ENCODE results near the gene NCBP2.

NCBP2 gene

DNA sequence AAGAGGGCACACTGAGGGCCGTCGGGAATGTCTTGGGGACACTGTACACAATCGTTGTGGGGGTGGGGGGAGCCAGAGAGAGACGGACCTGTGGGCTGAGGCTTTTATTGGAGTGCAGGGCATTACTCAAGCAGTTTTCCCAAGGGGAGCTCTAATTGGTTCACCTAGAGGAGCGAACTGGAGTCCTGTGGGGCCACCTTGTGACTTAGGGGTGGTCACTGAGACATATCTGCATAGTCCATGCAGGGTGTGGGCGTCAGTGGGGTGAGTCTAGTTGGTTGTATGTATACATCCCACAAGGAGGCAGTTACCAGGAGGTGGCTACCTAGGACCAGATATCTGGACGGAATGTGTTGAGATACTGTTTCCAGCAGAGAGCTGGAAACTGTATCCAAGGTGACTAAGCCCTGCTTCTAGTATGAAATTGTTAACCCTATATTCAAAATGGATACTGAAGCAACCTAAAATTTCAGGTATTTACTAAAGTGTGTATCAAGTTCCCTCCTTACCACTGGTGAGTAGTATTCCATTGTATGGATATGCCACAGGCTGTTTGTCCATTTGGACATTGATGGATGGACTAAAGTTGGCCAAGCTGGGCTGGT lies 28.9 kb upstream of the NCBP2 start:
- Mint-ChIP-seq H3K9me3 (peaks cover 1% of the 10 kb centered on the region), H3K27me3 (peaks cover 25% of the 10 kb centered on the region), H3K4me1 (peaks cover 24% of the 10 kb centered on the region), H3K27ac (peak overlapping the region; percentile 66), H3K36me3 (peaks cover 8% of the 10 kb centered on the region), H3K4me3 (peak overlapping the region; percentile 75)
- ATAC-seq = no peak

DNA sequence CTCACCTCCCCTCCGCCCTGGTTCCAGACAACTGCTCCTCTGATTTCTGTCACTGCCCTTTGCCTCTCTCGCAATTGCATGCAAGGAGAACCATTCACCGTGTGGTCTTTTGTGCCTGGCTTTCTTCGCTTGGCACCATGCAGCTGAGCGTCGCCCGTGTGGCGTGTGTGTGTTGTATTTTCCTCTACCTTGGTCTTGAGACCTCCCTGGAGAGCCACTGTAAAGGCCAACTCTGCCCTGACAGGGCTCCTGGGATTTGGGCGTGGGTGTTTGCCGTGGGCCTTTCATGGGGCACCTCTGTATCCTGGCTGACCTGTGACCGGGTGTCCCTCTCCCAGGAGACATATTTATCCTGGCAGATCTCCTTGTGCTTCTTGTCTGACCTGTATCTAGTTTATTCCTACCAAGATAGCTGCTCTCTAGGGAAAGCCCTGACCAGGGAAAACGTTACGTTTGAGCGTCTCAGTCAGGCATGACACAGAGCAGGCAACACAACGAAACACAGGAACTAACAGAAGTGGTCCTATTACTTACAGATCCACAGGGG lies 28.3 kb upstream of the NCBP2 start:
- Mint-ChIP-seq H3K27ac (peak overlapping the region; percentile 66), H3K27me3 (peaks cover 21% of the 10 kb centered on the region), H3K9me3 (peaks cover 6% of the 10 kb centered on the region), H3K4me1 (peaks cover 28% of the 10 kb centered on the region), H3K4me3 (peak overlapping the region; percentile 75), H3K36me3 (peaks cover 14% of the 10 kb centered on the region)
- peak; percentile 10 for ATAC-seq

DNA sequence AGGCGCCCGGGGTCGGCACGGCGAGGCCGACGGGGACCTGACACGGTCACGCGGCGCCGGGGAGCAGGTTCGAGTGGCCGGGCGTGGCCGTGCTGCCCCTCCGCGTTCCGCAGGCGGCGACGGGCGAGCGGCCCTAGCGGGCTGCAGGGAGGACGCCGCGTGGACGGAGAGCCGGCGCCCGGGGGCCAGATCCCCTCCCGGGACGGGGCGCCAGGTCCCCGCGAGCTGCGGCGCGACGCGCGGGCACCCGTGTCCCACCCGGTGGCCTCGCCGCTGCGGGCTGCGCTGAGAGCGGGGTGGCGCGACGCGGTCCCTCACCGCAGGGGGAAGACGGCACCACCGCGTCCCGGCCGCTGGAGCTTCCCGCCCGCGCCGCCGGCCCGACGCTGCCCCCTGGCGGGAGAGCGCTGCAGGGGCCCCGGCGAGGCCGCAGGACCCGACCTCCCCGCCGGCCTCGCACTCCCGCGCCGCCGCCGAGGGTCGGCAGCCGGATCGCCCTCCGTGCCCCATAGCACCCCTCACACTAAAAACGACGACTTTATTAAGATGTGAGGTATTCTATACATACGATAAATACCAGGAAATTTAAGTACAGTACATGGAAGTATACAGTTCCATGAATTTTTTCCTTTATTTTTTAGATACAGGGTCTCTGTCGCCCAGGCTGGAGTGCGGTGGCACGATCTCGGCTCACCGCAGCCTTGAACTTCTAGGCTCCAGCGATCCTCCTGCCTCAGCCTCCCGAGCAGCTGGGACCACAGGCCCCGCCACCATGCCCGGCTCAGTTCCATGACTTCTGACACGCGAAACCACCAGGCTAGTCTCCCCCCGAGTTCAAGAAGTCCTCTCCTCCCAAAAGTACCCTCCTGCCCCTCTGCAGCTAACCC lies 27.6 kb upstream of the NCBP2 start:
- Mint-ChIP-seq H3K4me3 (peak overlapping the region; percentile 75), H3K27me3 (peaks cover 13% of the 10 kb centered on the region), H3K4me1 (peaks cover 36% of the 10 kb centered on the region), H3K27ac (peak overlapping the region; percentile 66), H3K9me3 (peaks cover 10% of the 10 kb centered on the region), H3K36me3 (peaks cover 21% of the 10 kb centered on the region)
- ATAC-seq = peak; percentile 81

DNA sequence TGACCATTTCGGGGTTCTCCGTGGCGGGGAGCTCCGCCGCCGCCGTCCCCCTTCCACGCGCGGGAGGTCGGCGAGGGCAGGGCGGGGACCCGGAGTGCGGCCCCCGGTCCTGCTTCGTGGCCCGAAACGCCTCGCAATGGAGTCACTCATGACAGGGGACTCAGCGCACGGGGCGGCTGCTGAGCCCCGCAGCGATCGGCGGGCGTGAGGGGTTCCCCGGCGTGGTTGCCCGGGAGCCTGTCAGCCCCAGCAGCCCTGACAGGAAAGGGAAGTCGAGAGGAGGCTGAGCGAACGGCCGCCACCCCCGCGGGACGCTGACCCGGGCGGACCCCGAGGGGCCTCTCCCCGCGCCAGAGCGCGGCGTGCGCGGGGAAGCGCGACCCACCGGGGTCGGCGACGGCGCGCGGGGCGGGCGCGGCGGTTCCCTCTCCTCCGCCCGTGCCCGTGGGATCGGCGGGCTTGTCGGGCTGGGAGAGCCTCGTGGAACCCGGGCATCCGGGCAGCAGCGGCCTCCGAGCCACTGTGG lies 26.9 kb upstream of the NCBP2 start:
- peaks cover 41% of the 10 kb centered on the region for H3K4me1 Mint-ChIP-seq
- peak overlapping the region; percentile 82 for H3K4me3 Mint-ChIP-seq
- peak; percentile 68 for ATAC-seq
- peaks cover 23% of the 10 kb centered on the region for H3K36me3 Mint-ChIP-seq
- peak overlapping the region; percentile 46 for H3K27ac Mint-ChIP-seq
- peaks cover 10% of the 10 kb centered on the region for H3K9me3 Mint-ChIP-seq
- peaks cover 7% of the 10 kb centered on the region for H3K27me3 Mint-ChIP-seq

DNA sequence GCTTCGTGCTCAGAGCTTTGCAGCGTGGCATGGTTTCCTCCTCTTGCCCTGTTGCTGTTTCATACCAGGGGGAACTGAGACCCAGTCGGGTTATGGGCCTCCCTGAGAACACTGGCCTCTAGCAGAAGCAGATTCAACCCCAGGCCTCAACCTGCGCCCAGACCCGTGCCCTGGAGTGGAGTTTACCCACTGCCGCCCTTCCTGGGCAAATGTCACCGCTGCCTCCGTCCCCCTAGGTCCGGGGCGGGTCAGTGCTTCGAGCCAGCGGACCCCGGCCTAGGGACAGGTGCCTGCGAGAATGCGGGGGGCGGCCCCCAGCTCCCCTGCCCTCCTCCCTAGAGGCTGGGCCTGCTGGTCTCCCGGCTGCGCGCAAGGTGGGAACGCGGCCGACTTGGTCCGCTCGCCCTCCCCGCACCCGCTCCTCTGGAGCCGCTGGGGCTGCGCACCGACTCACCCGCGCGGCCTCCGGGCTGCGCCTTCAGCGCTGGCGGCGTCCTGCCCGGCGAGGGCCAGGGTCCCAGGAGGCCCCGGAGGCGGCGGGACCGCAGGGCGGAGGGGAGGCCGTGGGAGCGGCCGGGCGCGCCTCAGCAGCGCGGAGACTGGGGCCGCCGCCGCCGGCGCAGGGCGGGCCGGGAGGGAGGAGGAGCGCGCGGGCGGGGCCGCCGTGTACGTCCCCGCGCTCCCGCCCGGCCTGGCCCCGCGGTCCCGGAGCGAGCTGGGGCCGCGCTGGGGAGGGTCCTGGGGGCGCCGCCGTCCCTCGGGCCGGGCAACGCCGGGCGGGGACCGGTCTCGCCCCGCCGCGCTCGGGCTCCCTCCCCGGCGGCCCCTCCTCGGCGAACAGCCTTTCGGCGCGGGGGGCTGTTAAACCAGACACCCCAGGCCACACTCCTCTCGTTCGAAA lies 26.2 kb upstream of the NCBP2 start, which contains the start of gene PIGZ:
Gene PIGZ (minus strand): TSS at position 601 of the 901 bp plus-strand sequence. CDS start 16,802 bp downstream, outside the sequence.
- peaks cover 7% of the 10 kb centered on the region for H3K27me3 Mint-ChIP-seq
- peak within 1 kb of the TSS; percentile 46 for H3K27ac Mint-ChIP-seq
- peaks cover 10% of the 10 kb centered on the region for H3K9me3 Mint-ChIP-seq

DNA sequence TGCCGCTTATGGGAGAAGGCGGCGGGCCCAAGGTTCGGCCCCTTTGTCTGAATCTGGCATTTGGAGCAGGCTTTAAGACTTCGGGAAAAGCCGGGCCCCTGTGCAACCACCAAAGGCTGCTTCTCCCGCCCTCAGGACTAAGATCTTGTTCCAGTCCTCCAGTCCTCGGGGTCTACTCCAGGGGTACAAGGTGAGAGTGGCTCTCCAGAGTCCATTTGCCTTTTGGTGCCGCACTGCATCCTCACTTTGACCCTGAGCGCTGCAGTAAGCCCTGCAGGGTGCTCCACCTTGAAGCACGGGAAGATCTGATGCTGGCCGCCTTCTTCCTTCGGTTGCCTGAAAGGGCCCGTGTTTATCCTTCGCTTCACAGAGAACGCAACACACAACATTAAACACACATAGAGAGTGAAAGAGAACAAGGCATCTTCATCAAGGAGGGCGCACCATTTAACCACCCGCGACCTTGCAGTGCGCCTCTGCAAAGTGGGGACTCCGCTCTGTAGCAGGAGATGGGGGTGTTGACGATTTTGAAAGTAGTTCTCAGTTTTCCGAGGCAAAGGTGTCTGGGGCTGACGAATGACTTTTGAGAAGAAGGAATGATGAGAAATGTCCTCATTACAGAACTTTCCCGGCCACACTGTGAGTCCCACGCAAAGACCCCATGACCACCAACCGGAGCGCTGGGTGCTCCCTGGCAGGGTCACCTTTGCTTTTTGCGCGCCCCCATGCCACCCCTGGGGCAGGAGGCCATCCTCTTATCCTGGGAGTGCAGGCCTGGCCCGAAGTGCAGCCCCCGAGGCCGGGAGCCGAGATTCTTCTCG lies 25.3 kb upstream of the NCBP2 start:
- no peak for ATAC-seq
- Mint-ChIP-seq H3K27ac (no peak overlapping the region), H3K36me3 (peaks cover 23% of the 10 kb centered on the region), H3K4me3 (peak overlapping the region; percentile 63), H3K4me1 (peaks cover 51% of the 10 kb centered on the region), H3K9me3 (peaks cover 10% of the 10 kb centered on the region), H3K27me3 (peaks cover 7% of the 10 kb centered on the region)

More for the DNA sequence above, 26.2 kb upstream of the NCBP2 start, which contains the start of gene PIGZ:
- Mint-ChIP-seq H3K4me1 (peaks cover 43% of the 10 kb centered on the region), H3K4me3 (peak within 1 kb of the TSS; percentile 82), H3K36me3 (peaks cover 23% of the 10 kb centered on the region)
- ATAC-seq = peak; percentile 81

DNA sequence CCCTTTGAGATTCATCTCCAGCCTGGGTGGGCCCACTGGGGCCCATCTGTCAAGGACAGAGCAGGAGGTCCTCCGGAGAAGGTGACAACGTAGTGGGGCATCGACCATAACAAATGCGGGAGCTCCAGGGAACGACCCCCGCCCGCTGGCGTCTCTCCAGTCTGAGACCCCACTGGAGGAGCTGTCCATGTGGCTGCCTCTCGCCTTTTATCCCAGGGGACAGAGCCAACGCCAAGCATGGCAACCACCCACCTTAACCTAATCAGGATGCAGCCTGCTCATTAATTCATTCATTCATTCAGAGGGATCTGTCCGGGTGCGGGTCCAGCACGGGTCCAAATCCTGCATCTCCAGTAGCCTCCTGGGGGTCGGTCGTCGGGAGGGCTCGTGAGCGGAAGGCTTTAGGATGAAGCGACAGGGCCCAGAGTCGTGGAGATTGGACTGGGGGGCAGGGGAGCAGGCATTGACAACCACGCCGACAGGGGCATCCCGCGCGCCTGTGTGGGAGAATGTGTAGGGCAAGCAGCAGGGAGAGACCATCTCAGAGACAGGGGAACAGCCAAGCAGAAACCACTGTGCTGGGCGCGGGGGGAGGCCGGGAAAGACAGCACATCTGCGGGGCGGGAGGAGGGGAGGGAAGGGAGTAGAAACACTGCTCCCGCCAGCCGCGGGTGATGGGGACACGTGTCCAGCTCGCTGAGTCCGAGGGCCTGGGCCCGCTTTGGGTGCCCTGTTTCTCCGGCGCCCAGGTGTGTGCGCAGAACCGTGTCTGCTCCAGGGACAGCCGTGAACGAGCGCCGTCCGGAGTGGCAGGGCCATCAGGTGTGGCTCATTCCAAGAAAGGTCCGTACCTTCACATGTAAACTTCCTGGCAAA lies 24.4 kb upstream of the NCBP2 start:
- Mint-ChIP-seq H3K9me3 (peaks cover 10% of the 10 kb centered on the region), H3K36me3 (peaks cover 23% of the 10 kb centered on the region), H3K4me1 (peaks cover 60% of the 10 kb centered on the region), H3K27ac (no peak overlapping the region), H3K4me3 (peak overlapping the region; percentile 16), H3K27me3 (peaks cover 7% of the 10 kb centered on the region)
- no peak for ATAC-seq

DNA sequence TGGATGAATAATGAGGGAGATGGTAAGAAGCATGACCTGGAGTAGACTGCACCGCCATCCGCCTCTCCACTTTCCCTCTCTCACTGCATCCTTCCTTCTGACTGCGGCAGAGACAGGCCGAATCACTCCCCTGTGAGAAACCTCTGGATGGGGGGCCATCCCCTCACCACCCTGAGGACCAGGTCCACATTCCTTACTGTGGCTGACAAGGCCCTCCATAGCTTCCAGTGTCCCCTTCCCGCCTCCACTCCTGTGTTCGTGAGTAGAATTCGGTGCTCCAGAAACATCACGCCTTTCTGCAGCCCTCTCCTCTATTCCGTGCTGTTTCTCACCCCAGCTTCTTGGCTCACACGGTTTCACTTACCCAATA lies 23.5 kb upstream of the NCBP2 start:
- Mint-ChIP-seq H3K36me3 (peaks cover 23% of the 10 kb centered on the region), H3K27ac (no peak overlapping the region), H3K4me1 (peaks cover 59% of the 10 kb centered on the region), H3K27me3 (peaks cover 1% of the 10 kb centered on the region), H3K4me3 (no peak overlapping the region), H3K9me3 (peaks cover 10% of the 10 kb centered on the region)
- no peak for ATAC-seq

DNA sequence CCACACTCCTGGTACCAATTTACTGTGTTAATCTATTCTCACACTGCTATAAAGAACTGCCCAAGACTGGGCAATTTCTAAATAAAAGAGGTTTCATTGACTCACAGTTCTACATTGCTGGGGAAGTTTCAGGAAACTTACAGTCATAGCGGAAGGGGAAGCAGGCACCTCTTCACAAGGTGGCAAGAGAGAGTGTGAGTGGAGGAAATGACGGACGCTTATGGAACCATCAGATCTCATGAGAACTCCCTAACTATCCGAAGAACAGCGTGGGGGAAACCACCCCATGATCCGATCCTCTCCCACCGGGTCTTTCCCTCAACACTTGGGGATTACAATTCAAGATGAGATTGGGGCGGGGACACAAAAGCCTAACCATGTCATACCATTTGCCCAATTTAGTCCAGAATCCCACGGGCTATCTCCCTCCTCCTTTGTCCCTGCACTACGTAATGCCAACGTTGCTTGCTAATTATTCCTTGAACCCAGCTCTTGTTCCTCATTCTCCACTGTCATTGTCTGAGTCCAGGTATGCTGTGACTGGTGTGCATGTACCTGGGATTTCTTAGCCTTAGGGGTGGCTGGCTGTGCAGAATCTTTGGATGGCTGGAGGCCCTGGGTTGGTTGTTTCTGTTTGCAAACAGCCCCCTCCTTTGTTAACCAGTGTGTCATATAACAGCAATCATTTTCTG lies 22.9 kb upstream of the NCBP2 start:
- no peaks in the 10 kb centered on the region for H3K27me3 Mint-ChIP-seq
- H3K36me3 Mint-ChIP-seq = peaks cover 23% of the 10 kb centered on the region
- H3K4me3 Mint-ChIP-seq = no peak overlapping the region
- no peak for ATAC-seq
- no peak overlapping the region for H3K27ac Mint-ChIP-seq
- H3K9me3 Mint-ChIP-seq = peaks cover 10% of the 10 kb centered on the region
- peaks cover 53% of the 10 kb centered on the region for H3K4me1 Mint-ChIP-seq

DNA sequence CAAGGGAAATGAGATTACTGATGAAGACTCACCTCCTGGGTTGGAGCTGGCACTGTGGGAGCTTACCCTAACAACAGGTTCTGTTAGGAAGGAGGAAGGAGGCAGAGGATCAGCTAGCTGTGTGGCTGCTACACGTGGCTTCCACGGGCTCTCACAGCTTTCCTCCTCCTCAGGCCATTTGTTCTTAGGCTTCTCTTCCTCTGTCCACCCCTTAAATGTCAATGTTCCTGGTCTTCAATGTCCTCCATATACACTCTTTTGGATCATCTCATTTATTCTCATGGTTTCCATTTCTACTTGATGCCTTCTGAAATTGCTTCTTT lies 21.3 kb upstream of the NCBP2 start:
- ATAC-seq = no peak
- Mint-ChIP-seq H3K36me3 (peaks cover 23% of the 10 kb centered on the region), H3K4me1 (peaks cover 50% of the 10 kb centered on the region), H3K9me3 (peaks cover 10% of the 10 kb centered on the region), H3K27me3 (no peaks in the 10 kb centered on the region), H3K27ac (no peak overlapping the region), H3K4me3 (no peak overlapping the region)

DNA sequence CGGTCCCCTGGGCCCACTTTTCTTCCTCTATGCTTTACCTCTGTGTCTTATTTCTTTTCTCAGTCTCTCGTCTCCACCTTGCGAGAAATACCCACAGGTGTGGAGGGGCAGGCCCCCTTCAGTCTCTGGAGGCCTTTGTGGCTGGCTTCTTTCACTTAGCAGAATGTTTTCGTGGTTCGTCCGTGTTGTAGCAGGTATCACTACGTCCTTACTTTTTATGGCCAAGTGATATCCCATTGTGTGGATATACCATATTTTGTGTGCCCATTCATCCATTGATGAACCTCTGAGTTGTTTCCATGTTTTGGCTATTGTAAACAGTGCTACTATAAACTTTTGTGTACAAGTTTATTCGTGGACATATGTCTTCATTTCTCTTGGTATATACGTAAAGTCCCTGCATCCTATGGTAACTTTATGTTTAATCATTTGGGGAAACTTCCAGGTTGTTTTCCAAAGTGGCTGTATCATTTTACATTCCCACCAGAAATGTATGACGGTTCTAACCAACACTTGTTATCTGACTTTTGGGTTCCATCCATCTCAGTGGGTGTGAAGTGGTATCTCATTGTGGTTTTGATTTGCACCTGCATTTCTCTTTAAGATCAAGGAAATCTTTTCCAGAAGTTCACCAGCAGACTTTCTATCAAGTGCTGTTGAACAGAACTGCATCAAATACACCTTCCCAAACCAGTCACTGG lies 20.8 kb upstream of the NCBP2 start:
- peak; percentile 82 for ATAC-seq
- no peaks in the 10 kb centered on the region for H3K27me3 Mint-ChIP-seq
- peak overlapping the region; percentile 64 for H3K4me3 Mint-ChIP-seq
- H3K27ac Mint-ChIP-seq = peak overlapping the region; percentile 64
- H3K9me3 Mint-ChIP-seq = peaks cover 10% of the 10 kb centered on the region
- peaks cover 47% of the 10 kb centered on the region for H3K4me1 Mint-ChIP-seq
- peaks cover 23% of the 10 kb centered on the region for H3K36me3 Mint-ChIP-seq

DNA sequence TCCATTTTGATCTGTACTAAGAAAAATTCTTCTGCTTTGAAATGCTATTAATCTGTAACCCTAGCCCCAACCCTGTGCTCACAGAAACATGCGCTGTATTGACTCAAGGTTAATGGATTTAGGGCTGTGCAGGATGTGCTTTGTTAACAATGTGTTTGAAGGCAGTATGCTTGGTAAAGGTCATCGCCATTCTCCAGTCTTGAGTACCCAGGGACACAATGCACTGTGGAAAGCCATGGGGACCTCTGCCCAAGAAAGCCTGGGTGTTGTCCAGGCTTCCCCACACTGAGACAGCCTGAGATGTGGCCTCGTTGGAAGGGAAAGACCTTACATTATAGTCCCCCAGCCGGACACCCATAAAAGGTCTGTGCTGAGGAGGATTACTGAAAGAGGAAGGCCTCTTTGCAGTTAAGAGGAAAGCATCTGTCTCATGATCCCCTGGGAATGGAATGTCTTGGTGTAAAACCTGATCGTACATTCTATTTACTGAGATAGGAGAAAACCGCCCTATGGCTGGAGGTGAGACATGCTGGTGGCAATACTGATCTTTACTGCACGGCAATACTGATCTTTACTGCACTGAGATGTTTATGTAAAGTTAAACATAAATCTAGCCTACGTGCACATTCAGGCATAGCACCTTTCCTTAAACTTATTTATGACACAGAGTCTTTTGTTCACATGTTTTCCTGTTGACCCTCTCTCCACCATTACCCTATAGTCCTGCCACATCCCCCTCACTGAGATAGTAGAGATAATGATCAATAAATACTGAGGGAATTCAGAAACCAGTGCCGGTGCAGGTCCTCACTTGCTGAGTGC lies 20.0 kb upstream of the NCBP2 start:
- peaks cover 23% of the 10 kb centered on the region for H3K36me3 Mint-ChIP-seq
- H3K27ac Mint-ChIP-seq = peak overlapping the region; percentile 64
- H3K9me3 Mint-ChIP-seq = peaks cover 10% of the 10 kb centered on the region
- H3K27me3 Mint-ChIP-seq = no peaks in the 10 kb centered on the region
- peaks cover 39% of the 10 kb centered on the region for H3K4me1 Mint-ChIP-seq
- peak overlapping the region; percentile 64 for H3K4me3 Mint-ChIP-seq
- ATAC-seq = peak; percentile 79
